AG04450 (cell line): Measurements from ENCODE around the gene FRMD4A. TPM values are rescaled to one million over a fixed set of nuclear protein-coding genes. Genes with fewer than 3 reads are reported as not detected.

Experiments used
- CTCF ChIA-PET: fragments of 300-600, 350-600 bp; formaldehyde crosslinking; extraction: SDS; loops from one replicate; lab custom pipeline; 2022; ENCODE audit warnings: antibody characterized with exemption, inconsistent platforms; lab: Charles Lee
- POLR2A ChIA-PET: fragments of 350-600 bp; formaldehyde crosslinking; extraction: SDS; loops from one replicate; lab custom pipeline; 2021; ENCODE audit warnings: antibody characterized with exemption, inconsistent platforms; lab: Yijun Ruan, JAX
- DNase-seq: peaks from one replicate; pipeline ENCODE4 v3.0.0-alpha.2; 2011; ENCODE audit warnings: low read depth, low spot score
- H3K27ac ChIP-seq: one replicate; pipeline ENCODE4 v1.5.1; 2012; ENCODE audit warnings: low read depth, low read length, control low read depth
- H3K27me3 ChIP-seq: one replicate; pipeline ENCODE4 v1.6.0; 2012; ENCODE audit warnings: low read length; ENCODE audit not compliant: control insufficient read depth, insufficient read depth
- H3K4me3 ChIP-seq: 2 replicates; pipeline ENCODE4 v1.5.1; 2011; ENCODE audit warnings: mild to moderate bottlenecking, low read depth, low read length, control low read depth
- H3K9me3 ChIP-seq: 2 replicates; pipeline ENCODE4 v1.5.1; 2012; ENCODE audit warnings: low read length; ENCODE audit not compliant: control insufficient read depth, insufficient read depth
- polyA plus RNA-seq: library from polyadenylated mRNA; depleted of rRNA; stranded (reverse); fragments of >200 nt; gene quantifications from 2 replicates; pipeline ENCODE4 v1.2.3, GENCODE V29; 2011
- TF ChIP-seq, protein P1 (sequence below): IDR thresholded peaks from 2 replicates; pipeline ENCODE4 v1.5.1; 2011; ENCODE audit warnings: low read depth, low read length, control low read depth, inconsistent platforms

Gene FRMD4A
- polyA plus RNA-seq, 1 experiment, result 45.7 TPM

DNA sequence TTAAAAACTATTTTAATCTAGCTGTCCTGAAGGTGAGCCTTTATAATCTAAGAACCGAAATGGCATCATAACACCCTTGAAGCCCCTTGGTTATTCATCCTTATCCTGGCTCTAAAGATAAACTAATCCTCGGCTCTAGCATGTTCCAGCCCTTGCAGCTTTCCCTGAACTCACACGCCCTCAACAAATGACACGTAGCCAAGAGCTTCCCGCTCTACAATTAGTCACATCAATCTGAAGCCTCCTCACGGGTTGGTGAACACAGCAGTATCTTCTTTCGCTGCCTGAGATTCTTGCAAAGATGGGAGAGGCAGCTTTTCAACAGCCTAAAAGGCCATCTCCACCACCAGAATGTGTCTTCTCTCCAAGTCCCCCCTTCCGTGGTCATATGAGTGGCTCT is 4.1 kb downstream of the FRMD4A start:
- Histone ChIP-seq H3K4me3 (no peak overlapping the region), H3K27me3 (peaks cover 35% of the 10 kb centered on the region), H3K9me3 (no peaks in the 10 kb centered on the region), H3K27ac (no peak overlapping the region)
- ChIA-PET POLR2A (no interaction called here), CTCF (interaction anchor here (0.6 to 1.9 kb wide), 3 partner anchors 8 to 31 kb away, joined by 3 to 5 read pairs (median 3); no protein-coding TSS in a partner anchor)
- DNase-seq, result no peak
- TF ChIP-seq, protein P1, sequence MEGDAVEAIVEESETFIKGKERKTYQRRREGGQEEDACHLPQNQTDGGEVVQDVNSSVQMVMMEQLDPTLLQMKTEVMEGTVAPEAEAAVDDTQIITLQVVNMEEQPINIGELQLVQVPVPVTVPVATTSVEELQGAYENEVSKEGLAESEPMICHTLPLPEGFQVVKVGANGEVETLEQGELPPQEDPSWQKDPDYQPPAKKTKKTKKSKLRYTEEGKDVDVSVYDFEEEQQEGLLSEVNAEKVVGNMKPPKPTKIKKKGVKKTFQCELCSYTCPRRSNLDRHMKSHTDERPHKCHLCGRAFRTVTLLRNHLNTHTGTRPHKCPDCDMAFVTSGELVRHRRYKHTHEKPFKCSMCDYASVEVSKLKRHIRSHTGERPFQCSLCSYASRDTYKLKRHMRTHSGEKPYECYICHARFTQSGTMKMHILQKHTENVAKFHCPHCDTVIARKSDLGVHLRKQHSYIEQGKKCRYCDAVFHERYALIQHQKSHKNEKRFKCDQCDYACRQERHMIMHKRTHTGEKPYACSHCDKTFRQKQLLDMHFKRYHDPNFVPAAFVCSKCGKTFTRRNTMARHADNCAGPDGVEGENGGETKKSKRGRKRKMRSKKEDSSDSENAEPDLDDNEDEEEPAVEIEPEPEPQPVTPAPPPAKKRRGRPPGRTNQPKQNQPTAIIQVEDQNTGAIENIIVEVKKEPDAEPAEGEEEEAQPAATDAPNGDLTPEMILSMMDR, result no peak

- TF ChIP-seq, protein P1, result peak; percentile 44
- no peak overlapping the region for H3K4me3 ChIP-seq
- POLR2A ChIA-PET, result no interaction called here
- CTCF ChIA-PET, result interaction anchor here (0.6 to 1.1 kb wide), 2 partner anchors 21 to 24 kb away, joined by 3 read pairs; no protein-coding TSS in a partner anchor
- H3K9me3 ChIP-seq, result no peaks in the 10 kb centered on the region
- no peak overlapping the region for H3K27ac ChIP-seq
- peaks cover 25% of the 10 kb centered on the region for H3K27me3 ChIP-seq
- no peak for DNase-seq
Observed at GRCh38 chr10:14325325-14325955, 5.3 kb downstream of the FRMD4A start.

GRCh38 chr10:14322526-14323188 is 8.1 kb downstream of the FRMD4A start:
- DNase-seq, result no peak
- ChIA-PET POLR2A (no interaction called here), CTCF (interaction anchor here (1.5 kb wide), 1 partner anchor 125 kb away, joined by 4 read pairs; no protein-coding TSS in a partner anchor)
- H3K9me3 ChIP-seq, result no peaks in the 10 kb centered on the region
- H3K27ac ChIP-seq, result no peak overlapping the region
- TF ChIP-seq, protein P1, result no peak
- H3K4me3 ChIP-seq, result no peak overlapping the region
- H3K27me3 ChIP-seq, result peaks cover 29% of the 10 kb centered on the region

DNA sequence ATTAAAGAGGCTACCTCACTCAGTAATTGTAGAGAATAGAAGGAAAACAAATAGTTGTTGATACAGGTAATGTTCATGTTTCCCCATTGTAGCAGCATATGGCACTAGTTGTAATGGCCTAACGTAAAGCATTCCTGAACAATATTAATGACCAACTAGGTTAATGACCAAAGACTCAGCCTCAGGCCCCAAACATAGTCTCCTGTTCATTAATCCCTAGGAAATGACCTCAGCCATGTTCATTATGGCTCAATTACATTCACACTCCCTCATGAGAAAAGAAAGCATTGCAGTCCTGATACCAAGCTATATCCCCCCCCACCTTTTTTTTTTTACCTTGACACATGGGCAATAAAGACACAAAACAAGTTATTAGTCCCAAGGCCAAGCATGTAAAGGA is 12.7 kb downstream of the FRMD4A start:
- Histone ChIP-seq H3K27me3 (peaks cover 28% of the 10 kb centered on the region), H3K4me3 (no peak overlapping the region), H3K27ac (no peak overlapping the region), H3K9me3 (no peaks in the 10 kb centered on the region)
- CTCF ChIA-PET, result interaction anchor here (0.6 to 2.2 kb wide), 4 partner anchors 9 to 969 kb away, joined by 3 to 6 read pairs (median 4); no protein-coding TSS in a partner anchor
- POLR2A ChIA-PET, result no interaction called here
- DNase-seq, result no peak
- TF ChIP-seq, protein P1, result no peak

GRCh38 chr10:14312014-14312413 is 18.7 kb downstream of the FRMD4A start:
- CTCF ChIA-PET, result no interaction called here
- H3K27me3 ChIP-seq, result peaks cover 39% of the 10 kb centered on the region
- TF ChIP-seq, protein P1, result no peak

More at GRCh38 chr10:14312014-14312413, 18.7 kb downstream of the FRMD4A start:
- no peaks in the 10 kb centered on the region for H3K9me3 ChIP-seq
- POLR2A ChIA-PET, result no interaction called here
- no peak overlapping the region for H3K4me3 ChIP-seq
- H3K27ac ChIP-seq, result no peak overlapping the region
- no peak for DNase-seq
